GM18499 (cell line): ENCODE data around the gene LCE1C.

Experiments used
- ATAC-seq: cut with Tn5 transposase; IDR thresholded peaks from one replicate; pipeline ENCODE4 v1.9.1; 2021; ENCODE audit warnings: moderate number of reproducible peaks; ENCODE audit not compliant: insufficient read depth, unreplicated experiment

Gene LCE1C

GRCh38 chr1:152760551-152761190 lies 45.8 kb downstream of the LCE1C start:
- ATAC-seq = no peak

- no peak for ATAC-seq
Measured at GRCh38 chr1:152759453-152760173, 46.8 kb downstream of the LCE1C start.

GRCh38 chr1:152758636-152759035 lies 47.8 kb downstream of the LCE1C start:
- ATAC-seq = no peak

GRCh38 chr1:152757747-152758146 lies 48.7 kb downstream of the LCE1C start, which contains the start of gene KPRP:
TSS of gene KPRP (plus strand) at chr1:152758025. CDS start at chr1:152759589, 1,564 bp downstream.
- no peak for ATAC-seq

GRCh38 chr1:152756872-152757271 lies 49.6 kb downstream of the LCE1C start:
- no peak for ATAC-seq
